ENCODE data around the gene DNM1L. TPM values are rescaled to one million over a fixed set of nuclear protein-coding genes. Genes with fewer than 3 reads are reported as not detected.
"Not testable (repeated sequence)": the region's sequence is repeated elsewhere in the genome, so short reads cannot be mapped to it uniquely, and the experiment has no call there.

Gene DNM1L
- total RNA-seq, 4 donors from 2014 or later = 32.3 to 122 (median 62.2) TPM

- H3K4me1 ChIP-seq = peaks cover 0 to 5% of the 10 kb centered on the region in 2 donors
- intact Hi-C loops (cut with DNase I; ENCODE audit: low total_unique reads) = no loop called here
- H3K27me3 ChIP-seq = no peaks in the 10 kb centered on the region
- TF ChIP-seq CTCF (IDR thresholded peaks at IDR 0.05) = no peak
- no peak for TF ChIP-seq POLR2A (IDR thresholded peaks at IDR 0.05)
- H3K4me3 ChIP-seq = no peak overlapping the region
- no peak for DNase-seq
- H3K9me3 ChIP-seq = no peaks in the 10 kb centered on the region
- H3K27ac ChIP-seq = no peak overlapping the region
- no peaks in the 10 kb centered on the region for H3K36me3 ChIP-seq
These were observed 13.9 kb downstream of the DNM1L start for GRCh38 chr12:32693036-32693435.

GRCh38 chr12:32695787-32696186, 16.7 kb downstream of the DNM1L start:
- no peak overlapping the region for H3K27ac ChIP-seq
- no peaks in the 10 kb centered on the region for H3K4me1 ChIP-seq
- H3K27me3 ChIP-seq = no peaks in the 10 kb centered on the region
- no peaks in the 10 kb centered on the region for H3K9me3 ChIP-seq
- intact Hi-C loops (cut with DNase I; ENCODE audit: low total_unique reads) = no loop called here
- TF ChIP-seq POLR2A (IDR thresholded peaks at IDR 0.05) = no peak
- no peak for TF ChIP-seq CTCF (IDR thresholded peaks at IDR 0.05)
- no peak overlapping the region for H3K4me3 ChIP-seq
- no peak for DNase-seq
- no peaks in the 10 kb centered on the region for H3K36me3 ChIP-seq

- H3K27ac ChIP-seq = no peak overlapping the region
- intact Hi-C loops (cut with DNase I; ENCODE audit: low total_unique reads) = no loop called here
These were observed 18.3 kb downstream of the DNM1L start for GRCh38 chr12:32697445-32697844.

GRCh38 chr12:32698285-32698684, 19.2 kb downstream of the DNM1L start:
- TF ChIP-seq POLR2A (IDR thresholded peaks at IDR 0.05) = no peak
- TF ChIP-seq CTCF (IDR thresholded peaks at IDR 0.05) = no peak

More at GRCh38 chr12:32697445-32697844, 18.3 kb downstream of the DNM1L start:
- Histone ChIP-seq H3K4me3 (no peak overlapping the region), H3K27me3 (no peaks in the 10 kb centered on the region), H3K9me3 (no peaks in the 10 kb centered on the region), H3K4me1 (no peaks in the 10 kb centered on the region), H3K36me3 (no peaks in the 10 kb centered on the region)
- TF ChIP-seq CTCF (IDR thresholded peaks at IDR 0.05) = no peak
- TF ChIP-seq POLR2A (IDR thresholded peaks at IDR 0.05) = no peak
- DNase-seq = no peak

GRCh38 chr12:32699437-32699836, 20.3 kb downstream of the DNM1L start:
- H3K27ac ChIP-seq; H3K4me1 ChIP-seq; H3K27me3 ChIP-seq; intact Hi-C loops (cut with DNase I; ENCODE audit: low total_unique reads); H3K4me3 ChIP-seq; H3K9me3 ChIP-seq; H3K36me3 ChIP-seq; DNase-seq: not testable (repeated sequence)

More at GRCh38 chr12:32698285-32698684, 19.2 kb downstream of the DNM1L start:
- intact Hi-C loops (cut with DNase I; ENCODE audit: low total_unique reads) = no loop called here
- Histone ChIP-seq H3K27ac (no peak overlapping the region), H3K27me3 (no peaks in the 10 kb centered on the region), H3K4me1 (no peaks in the 10 kb centered on the region), H3K9me3 (no peaks in the 10 kb centered on the region), H3K4me3 (no peak overlapping the region), H3K36me3 (no peaks in the 10 kb centered on the region)
- no peak for DNase-seq

- TF ChIP-seq CTCF (IDR thresholded peaks at IDR 0.05) = no peak
- no peak for TF ChIP-seq POLR2A (IDR thresholded peaks at IDR 0.05)
- H3K27me3 ChIP-seq = no peaks in the 10 kb centered on the region
- H3K4me3 ChIP-seq = no peak overlapping the region
- no peaks in the 10 kb centered on the region for H3K4me1 ChIP-seq
- H3K27ac ChIP-seq = no peak overlapping the region
- H3K36me3 ChIP-seq = no peaks in the 10 kb centered on the region
- DNase-seq = no peak
- no peaks in the 10 kb centered on the region for H3K9me3 ChIP-seq
- intact Hi-C loops (cut with DNase I; ENCODE audit: low total_unique reads) = no loop called here
These were observed 23.4 kb downstream of the DNM1L start for GRCh38 chr12:32702473-32702872.
